HUES48 (cell line): ENCODE measurements around the gene RAD51B.

Experiments used
- H3K27ac ChIP-seq: one replicate; pipeline ENCODE4 v1.7.0; 2013; ENCODE audit warnings: low read depth, low read length, inconsistent platforms
- H3K27me3 ChIP-seq: 2 replicates; pipeline ENCODE4 v1.6.1; 2013; ENCODE audit warnings: mild to moderate bottlenecking, low read length; ENCODE audit not compliant: control insufficient read depth, insufficient read depth
- H3K36me3 ChIP-seq: 2 replicates; pipeline ENCODE4 v1.6.1; 2013; ENCODE audit warnings: low read length; ENCODE audit not compliant: control insufficient read depth, insufficient read depth
- H3K4me1 ChIP-seq: 2 replicates; pipeline ENCODE4 v1.6.1; 2013; ENCODE audit warnings: mild to moderate bottlenecking, low read length; ENCODE audit not compliant: control insufficient read depth, insufficient read depth
- H3K4me3 ChIP-seq: 2 replicates; pipeline ENCODE4 v1.5.1; 2013; ENCODE audit warnings: mild to moderate bottlenecking, low read depth, low read length
- H3K9ac ChIP-seq: 2 replicates; pipeline ENCODE4 v1.6.1; 2013; ENCODE audit warnings: mild to moderate bottlenecking, low read depth, low read length, moderate library complexity
- H3K9me3 ChIP-seq: 2 replicates; pipeline ENCODE4 v1.6.1; 2013; ENCODE audit warnings: low read length; ENCODE audit not compliant: control insufficient read depth, insufficient read depth

RAD51B gene

GRCh38 chr14:68230202-68230949, 410.8 kb downstream of the RAD51B start:
- H3K27ac ChIP-seq, result peak overlapping the region; percentile 96
- peaks cover 35% of the 10 kb centered on the region for H3K4me1 ChIP-seq
- peak overlapping the region; percentile 25; the same call in 1 of the 2 replicates for H3K9ac ChIP-seq
- H3K36me3 ChIP-seq, result no peaks in the 10 kb centered on the region
- H3K4me3 ChIP-seq, result no peak overlapping the region; the same call in 1 of the 2 replicates
- no peaks in the 10 kb centered on the region for H3K27me3 ChIP-seq
- no peaks in the 10 kb centered on the region for H3K9me3 ChIP-seq

- H3K27ac ChIP-seq, result peak overlapping the region; percentile 96
These were observed 411.6 kb downstream of the RAD51B start for GRCh38 chr14:68230950-68231717.

GRCh38 chr14:68231898-68232297, 412.3 kb downstream of the RAD51B start:
- no peaks in the 10 kb centered on the region for H3K36me3 ChIP-seq
- peak overlapping the region; percentile 96 for H3K27ac ChIP-seq
- H3K4me1 ChIP-seq, result peaks cover 35% of the 10 kb centered on the region
- H3K4me3 ChIP-seq, result no peak overlapping the region
- H3K9me3 ChIP-seq, result no peaks in the 10 kb centered on the region
- no peak overlapping the region for H3K9ac ChIP-seq
- H3K27me3 ChIP-seq, result no peaks in the 10 kb centered on the region

More at GRCh38 chr14:68230950-68231717, 411.6 kb downstream of the RAD51B start:
- Histone ChIP-seq H3K9me3 (no peaks in the 10 kb centered on the region), H3K4me3 (peak overlapping the region; percentile 37; the same call in 1 of the 2 replicates), H3K4me1 (peaks cover 35% of the 10 kb centered on the region), H3K36me3 (no peaks in the 10 kb centered on the region), H3K27me3 (no peaks in the 10 kb centered on the region), H3K9ac (peak overlapping the region; percentile 18; the same call in 1 of the 2 replicates)

GRCh38 chr14:68232300-68233055, 412.9 kb downstream of the RAD51B start:
- no peak overlapping the region for H3K4me3 ChIP-seq
- H3K9ac ChIP-seq, result no peak overlapping the region
- H3K27ac ChIP-seq, result peak overlapping the region; percentile 96
- H3K27me3 ChIP-seq, result no peaks in the 10 kb centered on the region
- H3K9me3 ChIP-seq, result no peaks in the 10 kb centered on the region
- H3K4me1 ChIP-seq, result peaks cover 35% of the 10 kb centered on the region
- no peaks in the 10 kb centered on the region for H3K36me3 ChIP-seq

GRCh38 chr14:68233101-68233784, 413.7 kb downstream of the RAD51B start:
- no peaks in the 10 kb centered on the region for H3K9me3 ChIP-seq
- H3K4me3 ChIP-seq, result no peak overlapping the region
- no peak overlapping the region for H3K9ac ChIP-seq
- H3K4me1 ChIP-seq, result peaks cover 35% of the 10 kb centered on the region
- peak overlapping the region; percentile 96 for H3K27ac ChIP-seq
- no peaks in the 10 kb centered on the region for H3K36me3 ChIP-seq
- no peaks in the 10 kb centered on the region for H3K27me3 ChIP-seq

GRCh38 chr14:68234101-68234905, 414.7 kb downstream of the RAD51B start:
- H3K27ac ChIP-seq, result no peak overlapping the region
- H3K9ac ChIP-seq, result no peak overlapping the region
- no peaks in the 10 kb centered on the region for H3K27me3 ChIP-seq
- H3K9me3 ChIP-seq, result no peaks in the 10 kb centered on the region
- no peaks in the 10 kb centered on the region for H3K36me3 ChIP-seq
- no peak overlapping the region for H3K4me3 ChIP-seq
- H3K4me1 ChIP-seq, result peaks cover 35% of the 10 kb centered on the region

- peaks cover 32% of the 10 kb centered on the region for H3K4me1 ChIP-seq
These were observed 415.4 kb downstream of the RAD51B start for GRCh38 chr14:68235011-68235410.

GRCh38 chr14:68236582-68237458, 417.2 kb downstream of the RAD51B start:
- Histone ChIP-seq H3K4me3 (no peak overlapping the region), H3K36me3 (no peaks in the 10 kb centered on the region), H3K9ac (no peak overlapping the region), H3K4me1 (peaks cover 13% of the 10 kb centered on the region), H3K9me3 (no peaks in the 10 kb centered on the region), H3K27ac (no peak overlapping the region), H3K27me3 (no peaks in the 10 kb centered on the region)

More at GRCh38 chr14:68235011-68235410, 415.4 kb downstream of the RAD51B start:
- Histone ChIP-seq H3K4me3 (no peak overlapping the region), H3K36me3 (no peaks in the 10 kb centered on the region), H3K27ac (no peak overlapping the region), H3K9me3 (no peaks in the 10 kb centered on the region), H3K27me3 (no peaks in the 10 kb centered on the region), H3K9ac (no peak overlapping the region)

GRCh38 chr14:68238551-68238950, 419.0 kb downstream of the RAD51B start:
- Histone ChIP-seq H3K4me1 (peaks cover 3% of the 10 kb centered on the region; the same call in 1 of the 2 replicates), H3K27me3 (no peaks in the 10 kb centered on the region), H3K27ac (no peak overlapping the region), H3K4me3 (no peak overlapping the region), H3K36me3 (no peaks in the 10 kb centered on the region), H3K9me3 (no peaks in the 10 kb centered on the region), H3K9ac (no peak overlapping the region)
